ENCODE measurements around the gene PLCH2.

PLCH2 gene

GRCh38 chr1:2475571-2475970 is 518 bp upstream of the PLCH2 start:
- Histone ChIP-seq H3K4me2 (ENCODE audit: low read length) (no peak overlapping the region), H3K9ac (ENCODE audit: low read length) (no peak overlapping the region)

DNA sequence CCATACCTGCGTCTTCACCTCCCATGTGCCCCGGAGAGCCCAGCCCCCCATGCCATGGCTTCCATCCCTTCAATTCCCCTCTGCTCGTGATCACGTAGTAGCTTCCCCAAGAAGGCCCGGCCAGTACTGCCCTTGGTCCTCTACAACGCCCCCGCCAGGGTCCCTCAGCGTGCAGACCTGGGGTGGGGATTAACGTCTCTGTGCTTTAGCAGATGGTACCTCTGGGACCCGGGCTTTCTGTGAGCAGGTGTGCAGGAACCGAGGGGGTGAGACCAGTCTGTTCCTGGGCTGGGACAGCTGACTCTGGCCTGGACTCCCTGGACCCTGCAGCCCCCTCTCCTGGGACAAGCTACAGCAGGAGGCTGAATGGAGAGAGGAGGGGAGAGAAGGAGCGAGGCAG is 1.2 kb downstream of the PLCH2 start:
- H3K27ac ChIP-seq (ENCODE audit: low read depth, low read length, poor library complexity, severe bottlenecking) = no peak overlapping the region
- no peaks in the 10 kb centered on the region for H3K9me3 ChIP-seq (ENCODE audit: low read length)
- no peak overlapping the region for H3K9ac ChIP-seq (ENCODE audit: low read length)
- H3F3A ChIP-seq (ENCODE audit: insufficient read depth, low read length) = no peaks in the 10 kb centered on the region
- H3K79me2 ChIP-seq (ENCODE audit: insufficient read depth, low read length) = no peaks in the 10 kb centered on the region
- H3K4me2 ChIP-seq (ENCODE audit: low read length) = no peak overlapping the region
- H3K4me3 ChIP-seq (ENCODE audit: low read depth, low read length, poor library complexity, severe bottlenecking) = no peak overlapping the region
- no peaks in the 10 kb centered on the region for H4K20me1 ChIP-seq (ENCODE audit: insufficient read depth, low read length)
- TF ChIP-seq, protein P1, sequence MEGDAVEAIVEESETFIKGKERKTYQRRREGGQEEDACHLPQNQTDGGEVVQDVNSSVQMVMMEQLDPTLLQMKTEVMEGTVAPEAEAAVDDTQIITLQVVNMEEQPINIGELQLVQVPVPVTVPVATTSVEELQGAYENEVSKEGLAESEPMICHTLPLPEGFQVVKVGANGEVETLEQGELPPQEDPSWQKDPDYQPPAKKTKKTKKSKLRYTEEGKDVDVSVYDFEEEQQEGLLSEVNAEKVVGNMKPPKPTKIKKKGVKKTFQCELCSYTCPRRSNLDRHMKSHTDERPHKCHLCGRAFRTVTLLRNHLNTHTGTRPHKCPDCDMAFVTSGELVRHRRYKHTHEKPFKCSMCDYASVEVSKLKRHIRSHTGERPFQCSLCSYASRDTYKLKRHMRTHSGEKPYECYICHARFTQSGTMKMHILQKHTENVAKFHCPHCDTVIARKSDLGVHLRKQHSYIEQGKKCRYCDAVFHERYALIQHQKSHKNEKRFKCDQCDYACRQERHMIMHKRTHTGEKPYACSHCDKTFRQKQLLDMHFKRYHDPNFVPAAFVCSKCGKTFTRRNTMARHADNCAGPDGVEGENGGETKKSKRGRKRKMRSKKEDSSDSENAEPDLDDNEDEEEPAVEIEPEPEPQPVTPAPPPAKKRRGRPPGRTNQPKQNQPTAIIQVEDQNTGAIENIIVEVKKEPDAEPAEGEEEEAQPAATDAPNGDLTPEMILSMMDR (IDR thresholded peaks at IDR 0.05; ENCODE audit: low read length) = no peak
- no peak for TF ChIP-seq EZH2 (IDR thresholded peaks at IDR 0.05; ENCODE audit: borderline replicate concordance, low read length)
- H3K9me2 ChIP-seq (ENCODE audit: low read depth, low read length) = no peaks in the 10 kb centered on the region
- no peak overlapping the region for H2AFZ ChIP-seq (ENCODE audit: low read length)
- H3K36me3 ChIP-seq (ENCODE audit: insufficient read depth, low read length) = no peaks in the 10 kb centered on the region
- H3K4me1 ChIP-seq (ENCODE audit: insufficient read depth, low read length, severe bottlenecking) = no peaks in the 10 kb centered on the region
- no peaks in the 10 kb centered on the region for H3K27me3 ChIP-seq (ENCODE audit: insufficient read depth, low read length)

More at GRCh38 chr1:2475571-2475970, 518 bp upstream of the PLCH2 start:
- H4K20me1 ChIP-seq (ENCODE audit: insufficient read depth, low read length) = no peaks in the 10 kb centered on the region
- no peaks in the 10 kb centered on the region for H3K9me2 ChIP-seq (ENCODE audit: low read depth, low read length)
- no peak overlapping the region for H3K4me3 ChIP-seq (ENCODE audit: low read depth, low read length, poor library complexity, severe bottlenecking)
- no peaks in the 10 kb centered on the region for H3K36me3 ChIP-seq (ENCODE audit: insufficient read depth, low read length)
- TF ChIP-seq, protein P1 (IDR thresholded peaks at IDR 0.05; ENCODE audit: low read length) = no peak
- TF ChIP-seq EZH2 (IDR thresholded peaks at IDR 0.05; ENCODE audit: borderline replicate concordance, low read length) = no peak
- no peaks in the 10 kb centered on the region for H3K9me3 ChIP-seq (ENCODE audit: low read length)
- no peak overlapping the region for H3K27ac ChIP-seq (ENCODE audit: low read depth, low read length, poor library complexity, severe bottlenecking)
- H2AFZ ChIP-seq (ENCODE audit: low read length) = no peak overlapping the region
- H3K79me2 ChIP-seq (ENCODE audit: insufficient read depth, low read length) = no peaks in the 10 kb centered on the region
- H3K27me3 ChIP-seq (ENCODE audit: insufficient read depth, low read length) = no peaks in the 10 kb centered on the region
- no peaks in the 10 kb centered on the region for H3F3A ChIP-seq (ENCODE audit: insufficient read depth, low read length)
- no peaks in the 10 kb centered on the region for H3K4me1 ChIP-seq (ENCODE audit: insufficient read depth, low read length, severe bottlenecking)

- H3K9me2 ChIP-seq (ENCODE audit: low read depth, low read length) = no peaks in the 10 kb centered on the region
- H3K4me3 ChIP-seq (ENCODE audit: low read depth, low read length, poor library complexity, severe bottlenecking) = no peak overlapping the region
- no peaks in the 10 kb centered on the region for H3K27me3 ChIP-seq (ENCODE audit: insufficient read depth, low read length)
- H3F3A ChIP-seq (ENCODE audit: insufficient read depth, low read length) = no peaks in the 10 kb centered on the region
- H3K4me1 ChIP-seq (ENCODE audit: insufficient read depth, low read length, severe bottlenecking) = no peaks in the 10 kb centered on the region
- H3K36me3 ChIP-seq (ENCODE audit: insufficient read depth, low read length) = no peaks in the 10 kb centered on the region
- H3K9ac ChIP-seq (ENCODE audit: low read length) = no peak overlapping the region
- H3K79me2 ChIP-seq (ENCODE audit: insufficient read depth, low read length) = no peaks in the 10 kb centered on the region
- TF ChIP-seq, protein P1 (IDR thresholded peaks at IDR 0.05; ENCODE audit: low read length) = no peak
- no peak for TF ChIP-seq EZH2 (IDR thresholded peaks at IDR 0.05; ENCODE audit: borderline replicate concordance, low read length)
- H3K9me3 ChIP-seq (ENCODE audit: low read length) = no peaks in the 10 kb centered on the region
- no peak overlapping the region for H3K4me2 ChIP-seq (ENCODE audit: low read length)
- no peak overlapping the region for H3K27ac ChIP-seq (ENCODE audit: low read depth, low read length, poor library complexity, severe bottlenecking)
- H2AFZ ChIP-seq (ENCODE audit: low read length) = no peak overlapping the region
- H4K20me1 ChIP-seq (ENCODE audit: insufficient read depth, low read length) = no peaks in the 10 kb centered on the region
Observed at GRCh38 chr1:2477791-2478499, 1.9 kb downstream of the PLCH2 start.
